Kidney epithelial cell (primary cell): Measurements from ENCODE around the gene TRIM8. TPM values are rescaled to one million over a fixed set of nuclear protein-coding genes. Genes with fewer than 3 reads are reported as not detected.

ENCODE experiments used
- DNase-seq: peaks from one replicate; pipeline ENCODE4 v3.0.0-alpha.2; 2010; ENCODE audit warnings: low read depth
- H3K27me3 ChIP-seq: 2 replicates; pipeline ENCODE4 v1.6.0; 2011; ENCODE audit warnings: low read length; ENCODE audit not compliant: control insufficient read depth, insufficient read depth
- H3K36me3 ChIP-seq: 2 replicates; pipeline ENCODE4 v1.5.1; 2011; ENCODE audit warnings: low read length; ENCODE audit not compliant: control insufficient read depth, insufficient read depth
- H3K4me3 ChIP-seq: 2 replicates; pipeline ENCODE4 v1.5.1; 2011; ENCODE audit warnings: low read depth, mild to moderate bottlenecking, control low read depth, low read length
- total RNA-seq: library from RNA; depleted of rRNA; stranded (reverse); fragments of >200 nt; gene quantifications from 2 replicates; pipeline ENCODE4 v1.2.3, GENCODE V29; 2015
- TF ChIP-seq, protein P1 (sequence below): IDR thresholded peaks from 2 replicates; pipeline ENCODE4 v1.5.1; 2011; ENCODE audit warnings: mild to moderate bottlenecking, moderate library complexity, low read length, control low read depth, inconsistent platforms; ENCODE audit not compliant: insufficient read depth, poor library complexity, severe bottlenecking

TRIM8 gene
- total RNA-seq, 1 donor from 2014 or later: 393 TPM

DNA sequence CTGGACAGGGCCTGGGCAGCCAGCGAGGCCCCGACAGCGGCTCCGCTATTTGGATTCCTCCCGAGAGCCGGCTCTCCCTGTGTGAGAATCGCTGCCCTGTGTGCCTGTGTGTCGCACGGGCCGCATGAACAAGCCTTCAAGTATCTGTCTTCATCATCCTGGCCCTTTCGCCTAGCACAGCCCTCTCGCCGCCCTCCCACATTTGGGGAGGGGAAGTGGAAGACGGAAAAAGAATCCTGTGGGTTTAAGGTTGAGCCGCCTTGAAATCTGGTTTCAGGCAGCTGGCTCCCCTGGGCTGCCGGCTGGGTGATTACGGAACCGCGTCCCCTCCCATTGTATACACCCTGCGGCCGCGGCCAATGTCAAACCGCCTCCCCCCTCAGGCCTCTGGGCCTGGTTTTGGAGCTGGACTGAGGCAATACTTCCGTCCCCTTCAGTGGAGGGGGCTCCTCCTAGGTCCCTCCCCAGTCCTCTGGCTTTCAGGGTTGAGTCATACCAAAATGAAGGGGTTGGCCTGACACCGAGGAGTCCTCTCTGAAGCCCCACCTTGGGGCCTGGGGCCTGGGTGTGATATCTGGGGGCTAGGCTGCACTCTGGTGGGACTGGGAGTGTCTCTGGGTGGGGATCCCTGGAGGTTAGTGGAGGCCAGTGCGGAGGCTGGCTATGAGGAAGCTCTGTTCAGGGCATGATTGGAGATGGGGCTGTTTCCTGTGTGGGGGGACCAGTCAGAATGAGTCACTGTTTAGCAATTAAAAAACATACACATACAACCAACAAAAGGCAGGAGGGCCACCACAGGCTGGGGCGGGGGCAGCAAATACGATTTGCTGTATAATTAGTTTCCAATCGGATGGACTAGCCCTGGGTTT, 1.7 kb downstream of the TRIM8 start:
- TF ChIP-seq, protein P1, sequence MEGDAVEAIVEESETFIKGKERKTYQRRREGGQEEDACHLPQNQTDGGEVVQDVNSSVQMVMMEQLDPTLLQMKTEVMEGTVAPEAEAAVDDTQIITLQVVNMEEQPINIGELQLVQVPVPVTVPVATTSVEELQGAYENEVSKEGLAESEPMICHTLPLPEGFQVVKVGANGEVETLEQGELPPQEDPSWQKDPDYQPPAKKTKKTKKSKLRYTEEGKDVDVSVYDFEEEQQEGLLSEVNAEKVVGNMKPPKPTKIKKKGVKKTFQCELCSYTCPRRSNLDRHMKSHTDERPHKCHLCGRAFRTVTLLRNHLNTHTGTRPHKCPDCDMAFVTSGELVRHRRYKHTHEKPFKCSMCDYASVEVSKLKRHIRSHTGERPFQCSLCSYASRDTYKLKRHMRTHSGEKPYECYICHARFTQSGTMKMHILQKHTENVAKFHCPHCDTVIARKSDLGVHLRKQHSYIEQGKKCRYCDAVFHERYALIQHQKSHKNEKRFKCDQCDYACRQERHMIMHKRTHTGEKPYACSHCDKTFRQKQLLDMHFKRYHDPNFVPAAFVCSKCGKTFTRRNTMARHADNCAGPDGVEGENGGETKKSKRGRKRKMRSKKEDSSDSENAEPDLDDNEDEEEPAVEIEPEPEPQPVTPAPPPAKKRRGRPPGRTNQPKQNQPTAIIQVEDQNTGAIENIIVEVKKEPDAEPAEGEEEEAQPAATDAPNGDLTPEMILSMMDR: no peak
- no peak for DNase-seq
- peak overlapping the region; percentile 79 for H3K4me3 ChIP-seq
- H3K36me3 ChIP-seq: no peaks in the 10 kb centered on the region
- H3K27me3 ChIP-seq: no peaks in the 10 kb centered on the region

DNA sequence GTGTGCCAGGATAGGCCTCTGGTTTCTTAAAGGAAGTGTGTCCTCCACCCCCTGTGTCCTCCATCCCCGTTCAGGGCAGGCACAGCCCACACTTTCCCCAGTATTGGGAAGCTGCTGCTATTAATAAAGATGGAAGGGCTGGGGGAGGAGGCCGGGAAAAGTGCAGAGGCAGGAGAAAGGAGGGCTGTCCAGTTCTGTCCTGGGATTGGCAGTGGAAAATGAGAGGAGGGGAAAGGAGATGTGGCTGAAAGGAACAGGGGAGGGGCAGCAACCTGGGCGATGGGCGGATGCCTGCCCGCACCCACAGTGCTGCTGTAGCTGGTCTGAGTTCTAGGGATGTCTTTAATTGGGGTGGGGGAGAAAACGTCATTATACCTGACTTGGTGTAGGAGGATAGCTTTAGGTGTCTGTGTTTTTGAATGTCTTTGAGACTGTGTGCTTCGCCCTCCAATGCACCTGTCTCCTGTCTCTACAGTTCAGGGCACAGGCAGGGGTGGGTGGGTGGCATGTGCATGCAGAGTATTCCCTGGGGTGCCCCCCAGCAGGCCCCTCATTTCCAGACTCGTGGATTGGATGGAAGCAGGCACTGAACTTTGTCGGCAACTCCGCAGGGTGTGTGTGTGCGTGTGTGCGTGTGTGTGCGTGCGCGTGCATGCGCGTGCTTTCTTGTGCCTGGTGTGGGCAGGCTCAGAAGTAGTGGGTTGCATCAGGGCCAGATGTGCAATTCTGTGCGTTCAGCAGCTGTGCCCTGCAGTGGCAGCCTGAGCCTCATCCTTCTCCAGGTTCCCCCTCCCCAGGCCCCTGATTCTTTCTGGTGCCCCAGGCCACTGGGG, 2.5 kb downstream of the TRIM8 start:
- no peaks in the 10 kb centered on the region for H3K36me3 ChIP-seq
- no peak for DNase-seq
- peak overlapping the region; percentile 79 for H3K4me3 ChIP-seq
- no peaks in the 10 kb centered on the region for H3K27me3 ChIP-seq
- TF ChIP-seq, protein P1: no peak

DNA sequence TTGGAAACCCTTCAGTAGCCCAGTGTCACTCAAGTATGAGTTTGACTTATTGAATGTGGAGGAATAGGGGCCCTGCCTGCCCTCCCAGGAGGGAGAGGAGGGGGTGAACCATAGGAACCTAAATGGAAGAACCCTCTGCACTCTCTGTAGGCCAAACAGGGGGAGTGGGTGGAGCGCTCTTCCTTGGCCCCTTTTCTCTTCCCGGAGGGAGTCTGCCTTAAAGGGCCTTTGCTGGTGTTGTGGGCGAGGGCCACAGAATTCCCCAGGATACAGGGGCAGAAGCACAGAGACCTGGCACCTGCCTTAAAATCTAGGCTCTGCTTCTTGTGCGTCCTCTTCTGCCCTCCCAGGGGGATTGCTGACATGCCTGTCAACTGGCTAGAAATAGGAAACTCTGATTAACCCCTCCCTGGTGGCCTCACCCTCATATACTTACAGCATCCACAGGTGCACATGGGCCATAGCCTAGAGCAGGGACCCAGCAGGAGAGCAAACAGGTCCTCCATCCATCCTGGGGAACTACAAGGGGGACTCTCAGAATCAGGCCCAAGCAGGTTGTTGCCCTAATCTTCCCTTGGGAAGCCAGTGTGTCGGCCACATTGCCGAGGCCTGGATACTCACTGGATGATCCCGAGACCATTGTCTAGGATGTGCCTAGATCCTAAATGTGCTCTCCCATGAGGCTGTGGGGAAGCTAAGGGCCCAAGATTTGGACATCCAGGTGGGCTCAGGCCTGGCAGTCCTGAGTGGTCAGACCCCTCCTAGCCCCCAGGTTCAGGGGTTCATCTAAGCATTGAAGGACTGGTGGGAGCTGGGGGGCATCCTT, 3.4 kb downstream of the TRIM8 start:
- Histone ChIP-seq H3K27me3 (no peaks in the 10 kb centered on the region), H3K36me3 (no peaks in the 10 kb centered on the region), H3K4me3 (peak overlapping the region; percentile 79)
- TF ChIP-seq, protein P1: no peak
- DNase-seq: no peak

DNA sequence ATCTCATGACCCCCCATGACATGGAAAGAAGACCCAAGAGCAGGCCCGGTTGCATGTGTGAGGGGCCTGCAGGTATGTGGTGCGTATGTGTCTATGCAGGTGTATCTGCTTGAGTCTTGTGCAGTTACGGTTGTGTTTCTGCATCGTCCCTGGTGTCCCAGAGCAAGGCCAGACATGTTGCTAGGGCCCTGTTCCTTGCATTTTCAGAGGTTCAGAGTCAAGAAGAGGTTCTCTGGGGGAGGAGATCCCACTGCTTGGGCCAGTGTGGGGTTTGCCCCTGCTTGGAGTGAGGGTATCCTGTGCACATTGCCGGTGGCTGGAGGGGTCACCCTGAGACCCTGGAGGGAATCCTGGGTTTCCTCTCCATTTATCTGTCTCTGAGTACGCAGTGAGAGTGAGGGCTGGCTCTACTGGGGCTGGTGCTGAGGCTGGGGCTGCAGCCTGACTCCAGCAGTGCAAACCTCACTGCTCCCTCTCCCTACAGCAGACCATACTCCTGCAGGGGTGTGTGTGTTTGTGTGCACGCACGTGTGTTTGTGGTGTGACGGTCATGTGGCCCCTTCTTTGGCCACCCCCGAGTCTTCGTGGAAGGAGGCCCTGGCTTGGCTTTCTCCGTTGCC, 4.1 kb downstream of the TRIM8 start:
- no peak for DNase-seq
- no peaks in the 10 kb centered on the region for H3K36me3 ChIP-seq
- H3K27me3 ChIP-seq: no peaks in the 10 kb centered on the region
- no peak overlapping the region for H3K4me3 ChIP-seq
- TF ChIP-seq, protein P1: no peak

DNA sequence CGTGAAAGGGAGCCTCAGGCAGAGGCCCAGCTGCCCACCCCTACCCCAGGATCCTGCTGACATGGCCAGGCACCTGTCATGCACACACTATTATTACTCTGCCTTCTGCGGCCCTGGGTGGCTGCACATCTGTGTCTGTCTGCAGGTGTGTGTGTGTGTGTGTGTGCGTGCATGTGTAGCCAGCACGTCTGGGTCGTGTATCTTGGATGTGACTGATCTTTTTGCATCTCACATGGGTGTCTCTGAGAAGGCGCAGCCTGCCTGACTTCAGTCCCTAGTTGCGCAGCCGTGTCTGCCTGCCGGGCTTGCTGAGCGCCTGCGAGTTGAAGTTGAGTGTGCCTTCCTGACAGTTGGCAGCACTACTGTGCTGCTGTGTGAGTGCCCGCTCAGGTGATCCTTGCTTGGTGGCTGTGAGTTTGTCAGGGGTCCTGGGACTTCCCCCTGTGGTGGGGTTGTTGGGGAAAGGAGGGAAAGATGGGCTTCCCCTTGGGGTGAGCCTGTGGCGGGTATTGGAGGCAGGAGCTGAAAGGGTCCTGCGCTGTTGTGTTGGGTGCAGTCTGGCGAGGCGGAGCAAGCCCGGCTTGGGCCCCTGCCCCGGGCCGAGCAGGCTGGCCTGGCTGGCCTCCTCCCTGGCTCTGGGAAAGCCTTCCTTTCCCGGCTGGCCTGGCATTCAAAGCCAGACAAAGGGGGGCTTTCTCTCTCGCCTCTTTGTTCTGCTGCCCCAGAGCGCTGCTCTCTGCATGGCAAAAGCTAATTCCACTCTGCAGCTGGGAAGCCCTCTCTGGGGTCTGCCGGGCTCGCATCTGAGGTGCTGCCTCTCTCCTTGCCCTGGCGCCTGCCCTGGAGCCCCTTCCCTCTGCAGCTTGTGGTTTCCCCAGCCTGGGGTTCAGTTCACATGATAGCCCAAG, 4.9 kb downstream of the TRIM8 start:
- H3K27me3 ChIP-seq: no peaks in the 10 kb centered on the region
- peak overlapping the region; percentile 0 for H3K4me3 ChIP-seq

More for the DNA sequence above, 4.9 kb downstream of the TRIM8 start:
- TF ChIP-seq, protein P1: no peak
- no peak for DNase-seq
- peaks cover 1% of the 10 kb centered on the region for H3K36me3 ChIP-seq
